GM12872 (cell line): ENCODE data around the gene NMT1.

Experiments
- CTCF ChIP-seq: IDR thresholded peaks from 3 replicates; pipeline ENCODE4 v1.5.1; 2011; ENCODE audit warnings: low read depth, mild to moderate bottlenecking, low read length, moderate library complexity; ENCODE audit not compliant: insufficient read depth

Gene NMT1

DNA sequence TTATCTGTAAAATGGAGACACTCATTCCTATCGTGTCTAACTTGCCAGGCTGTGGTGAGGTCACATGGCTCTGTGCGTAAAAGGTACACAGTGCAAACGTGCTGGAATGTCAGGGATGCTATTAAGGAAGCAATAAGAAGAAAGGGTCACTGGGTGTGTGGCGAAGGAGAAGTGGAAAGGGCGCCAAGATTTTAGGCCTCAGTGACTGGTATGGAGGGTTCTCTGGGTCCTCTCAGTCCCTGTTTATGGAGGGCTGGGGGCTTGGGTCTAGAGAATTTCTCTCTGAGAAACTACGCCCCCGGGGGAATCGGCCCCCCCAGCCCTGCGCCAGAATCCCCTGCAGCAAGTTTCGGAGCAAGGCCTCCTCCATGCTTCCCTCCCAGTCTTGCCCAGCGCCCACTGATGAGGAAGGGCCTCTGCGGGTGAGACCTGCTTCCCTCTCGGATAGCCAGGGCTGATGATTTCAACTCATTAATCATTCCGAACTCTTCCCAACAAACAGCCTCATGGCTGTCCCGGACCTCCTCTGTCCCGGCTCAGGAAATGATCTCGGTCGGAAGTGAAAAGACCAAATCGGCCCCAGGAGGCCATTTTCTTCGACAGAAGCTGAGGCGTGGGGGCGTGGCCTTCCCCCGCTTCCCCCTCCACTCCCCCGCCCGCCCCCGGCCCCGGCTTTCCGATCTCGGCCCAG lies 85.9 kb downstream of the NMT1 start:
- no peak for TF ChIP-seq CTCF

DNA sequence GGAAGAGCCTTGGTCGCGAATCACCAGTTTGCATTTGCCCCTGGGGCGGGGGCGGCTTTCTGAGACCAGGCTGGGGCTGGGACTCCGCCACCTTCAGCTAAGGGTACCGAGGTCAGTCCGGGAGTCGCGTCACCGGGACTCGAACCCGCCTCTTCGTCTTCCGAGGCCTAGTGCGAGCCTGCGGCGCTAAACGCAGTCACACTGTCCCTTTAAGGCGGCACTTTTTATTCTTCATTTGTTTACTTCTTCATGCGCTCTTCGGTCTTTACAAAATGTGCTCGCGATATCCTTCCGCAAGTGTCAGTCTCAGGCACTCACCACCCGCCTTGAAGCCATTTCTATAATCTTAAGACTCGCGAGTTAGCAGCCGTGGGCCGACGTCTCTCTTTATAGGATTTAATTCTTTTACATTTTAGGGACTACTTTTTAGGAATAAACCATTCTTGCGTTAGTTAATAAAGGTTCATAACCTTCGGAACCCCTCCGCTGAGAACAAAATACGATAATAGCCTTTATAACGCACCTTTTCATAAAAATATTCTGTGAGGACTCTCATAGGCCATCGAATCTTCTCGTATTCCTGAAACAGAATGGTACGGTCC lies 86.6 kb downstream of the NMT1 start:
- no peak for TF ChIP-seq CTCF

GRCh38 chr17:45148183-45149036 lies 87.3 kb downstream of the NMT1 start, which contains the start of gene HEXIM1:
TSS of gene HEXIM1 (plus strand) at chr17:45148475. CDS start at chr17:45149191, 716 bp downstream.
- TF ChIP-seq CTCF, result no peak

GRCh38 chr17:45149037-45149668 lies 88.0 kb downstream of the NMT1 start:
- TF ChIP-seq CTCF, result peak; percentile 88

GRCh38 chr17:45149669-45150664 lies 88.8 kb downstream of the NMT1 start:
- TF ChIP-seq CTCF, result no peak

DNA sequence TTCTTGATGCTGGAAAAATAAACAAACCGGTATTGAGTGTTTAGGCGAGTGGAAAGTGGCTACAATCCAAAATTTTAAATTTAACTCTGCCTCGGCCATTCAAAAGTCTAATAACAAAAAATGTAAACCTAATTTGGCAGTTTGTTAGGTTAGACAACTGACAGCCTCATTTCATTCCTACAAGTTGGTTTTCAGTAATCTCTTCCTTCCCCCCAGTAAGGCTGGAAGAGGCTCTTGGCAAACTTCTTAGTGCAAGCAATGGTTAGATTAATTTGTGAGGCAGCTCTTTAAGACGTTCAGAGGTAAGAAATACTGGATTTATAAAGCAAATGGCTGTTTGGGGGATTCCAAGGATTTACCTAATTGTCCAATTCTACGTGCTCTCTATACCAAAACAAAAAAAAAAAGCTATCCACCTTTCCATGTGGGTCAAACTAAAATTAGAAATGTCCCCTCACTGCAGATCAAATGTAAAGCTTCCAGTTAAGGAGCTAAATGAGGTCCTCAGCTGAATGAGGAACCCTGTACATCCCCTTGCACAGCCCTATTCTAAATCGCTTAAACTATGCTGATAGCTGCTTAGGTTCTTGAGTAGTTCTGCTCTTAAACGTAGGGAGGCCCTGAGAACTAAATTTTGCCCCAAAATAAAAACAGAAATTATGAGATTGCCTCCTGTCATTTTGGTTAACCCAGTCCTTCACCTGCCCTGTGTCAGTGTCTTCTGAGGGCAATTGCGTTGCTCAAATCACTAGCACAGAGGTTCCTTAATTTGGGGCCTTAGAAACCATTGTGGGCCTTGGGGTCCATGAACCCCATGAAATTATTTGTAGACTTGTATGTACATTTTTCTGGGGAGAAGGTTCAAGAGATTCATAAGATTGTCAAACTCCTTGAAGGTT lies 90.0 kb downstream of the NMT1 start:
- no peak for TF ChIP-seq CTCF
